C1 segment of cervical spinal cord (tissue), 14 donors: ENCODE data around the gene LRP6.
A peak's percentile ranks its signal among the peaks of the same experiment; 100 is the strongest.
"Not testable (repeated sequence)": the region's sequence is repeated elsewhere in the genome, so short reads cannot be mapped to it uniquely, and the experiment has no call there.

Source experiments
- DNase-seq, 14 donors: peaks; one replicate each; lab custom pipeline; 2025; lab: John Stamatoyannopoulos, UW

The LRP6 gene

GRCh38 chr12:12265571-12266388 lies 1.1 kb downstream of the LRP6 start:
- DNase-seq, result peak in 11 of 14 donors; percentile 15 to 61 (median 42)

DNA sequence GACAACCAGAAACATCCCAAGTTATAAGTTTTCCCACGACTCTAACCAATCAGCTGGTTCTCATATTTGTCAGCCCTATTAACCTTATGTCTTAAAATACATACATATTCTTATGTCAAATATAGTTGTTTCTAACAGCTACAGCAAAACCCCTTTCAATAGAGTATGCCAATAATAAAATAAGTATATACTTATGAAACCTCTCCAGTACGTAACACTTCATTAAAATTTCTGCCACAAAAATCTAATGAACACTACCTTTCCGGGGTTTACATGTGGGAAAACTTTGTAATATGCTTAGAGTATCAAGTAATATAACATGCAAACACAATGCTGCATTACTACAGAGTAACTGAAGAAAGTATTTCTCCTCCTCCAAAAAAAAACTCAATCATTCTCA lies 1.8 kb downstream of the LRP6 start:
- DNase-seq, result no peak

DNA sequence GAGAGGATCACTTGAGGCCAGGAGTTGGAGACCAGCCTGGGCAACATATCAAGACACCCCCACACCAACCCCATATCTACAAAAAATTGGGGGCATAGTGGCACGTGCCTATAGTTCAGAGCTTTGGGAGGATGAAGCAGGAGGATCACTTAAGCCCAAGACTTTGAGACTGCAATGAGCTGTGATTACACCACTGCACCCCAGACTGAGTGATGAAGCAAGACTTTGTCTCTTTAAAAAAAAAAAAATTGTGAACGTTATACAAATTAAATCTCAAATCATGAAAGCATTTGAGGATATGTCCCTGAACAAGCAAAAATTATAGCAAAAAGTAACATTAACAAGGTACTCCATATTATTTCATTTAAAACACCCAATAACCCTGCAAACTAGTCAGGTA lies 2.9 kb downstream of the LRP6 start:
- no peak for DNase-seq

DNA sequence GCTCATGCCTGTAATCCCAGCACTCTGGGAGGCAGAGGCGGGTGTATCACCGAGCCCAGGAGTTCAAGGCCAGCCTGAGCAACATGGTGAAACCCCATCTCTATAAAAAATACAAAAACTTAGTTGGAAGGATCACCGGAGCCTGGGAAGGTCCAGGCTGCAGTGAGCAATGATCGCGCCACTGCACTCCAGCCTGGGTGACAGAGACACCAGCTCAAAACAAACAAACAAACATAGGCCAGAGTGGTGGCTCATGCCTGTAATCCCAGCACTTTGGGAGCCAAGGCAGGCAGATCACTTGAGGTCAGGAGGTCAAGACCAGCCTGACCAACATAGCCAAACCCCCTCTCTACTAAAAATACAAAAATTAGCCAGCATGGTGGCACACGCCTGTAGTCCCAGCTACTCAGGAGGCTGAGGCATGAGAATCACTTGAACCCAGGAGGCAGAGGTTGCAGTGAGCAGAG lies 10.5 kb downstream of the LRP6 start:
- not testable (repeated sequence) for DNase-seq

DNA sequence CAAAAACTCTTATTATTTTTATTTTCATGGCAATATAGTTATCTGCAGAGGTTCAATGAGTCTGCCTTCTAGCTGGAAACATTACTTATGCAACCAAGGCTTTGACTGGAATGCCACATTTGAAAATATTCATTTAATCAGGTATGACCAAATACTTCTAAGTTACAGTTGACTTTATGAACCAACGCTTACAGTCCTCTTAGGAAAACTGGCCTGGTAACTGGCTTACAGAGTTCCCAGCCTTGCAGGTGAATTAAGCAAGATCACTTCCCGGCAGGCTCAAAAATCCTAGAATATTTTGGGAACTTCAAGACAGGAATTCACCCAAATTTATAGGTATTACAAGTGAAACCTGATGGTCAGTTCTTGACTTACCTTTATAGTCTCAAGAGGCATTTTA lies 12.3 kb downstream of the LRP6 start:
- DNase-seq, result no peak

GRCh38 chr12:12249216-12250050 lies 17.4 kb downstream of the LRP6 start:
- DNase-seq, result no peak

DNA sequence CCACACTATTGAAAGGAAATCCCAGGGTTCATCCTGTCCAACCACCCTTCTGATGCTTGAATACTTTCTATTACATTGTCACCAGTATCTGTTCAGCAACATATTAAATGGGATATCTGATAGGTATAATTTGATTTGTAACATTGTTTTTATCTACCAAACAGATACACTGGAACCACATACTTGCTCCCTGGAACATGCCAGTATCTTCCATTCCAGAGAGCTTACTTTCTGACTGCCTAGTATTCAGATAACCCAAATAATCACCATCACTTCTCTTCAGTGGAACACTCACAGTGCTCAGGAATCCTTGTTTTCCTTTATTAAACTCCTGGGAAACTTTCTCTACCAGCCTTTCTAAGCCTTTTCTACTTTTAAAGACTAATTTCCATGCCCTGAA lies 19.3 kb downstream of the LRP6 start:
- no peak for DNase-seq

GRCh38 chr12:12244341-12244740 lies 22.5 kb downstream of the LRP6 start:
- DNase-seq, result peak in 8 of 14 donors; percentile 4 to 58 (median 31)

DNA sequence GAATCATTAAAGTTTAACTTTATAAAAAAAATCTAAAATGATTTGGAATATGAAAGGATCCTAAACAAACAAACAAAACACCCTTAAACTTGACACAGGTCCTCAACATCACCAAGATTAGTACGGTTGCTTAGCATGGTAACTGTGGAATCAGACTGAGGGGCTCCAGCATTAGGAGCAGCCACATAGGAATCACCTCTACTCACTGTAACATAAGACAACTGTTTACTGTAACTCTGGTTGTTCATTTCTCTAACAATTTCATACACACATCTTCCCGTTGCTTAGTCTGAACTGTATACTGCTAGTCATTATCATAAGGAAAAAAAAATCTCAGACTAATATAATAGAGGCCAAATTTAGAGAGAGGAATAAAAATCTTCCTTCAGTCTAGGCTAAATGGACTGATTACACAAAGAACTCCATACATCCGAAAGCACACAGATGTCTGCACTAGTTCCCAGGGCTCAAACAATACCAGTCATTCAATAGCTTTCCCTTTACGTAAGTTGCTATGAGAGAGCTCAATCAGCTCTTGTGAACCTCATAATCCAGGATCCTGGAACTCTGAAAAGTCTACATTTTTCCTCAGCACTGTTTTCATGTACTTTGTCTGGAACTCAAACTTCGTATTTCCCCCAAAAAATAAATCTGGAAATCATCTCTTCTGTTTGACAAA lies 26.0 kb downstream of the LRP6 start:
- DNase-seq, result peak in 5 of 14 donors; percentile 0 to 6 (median 4)

DNA sequence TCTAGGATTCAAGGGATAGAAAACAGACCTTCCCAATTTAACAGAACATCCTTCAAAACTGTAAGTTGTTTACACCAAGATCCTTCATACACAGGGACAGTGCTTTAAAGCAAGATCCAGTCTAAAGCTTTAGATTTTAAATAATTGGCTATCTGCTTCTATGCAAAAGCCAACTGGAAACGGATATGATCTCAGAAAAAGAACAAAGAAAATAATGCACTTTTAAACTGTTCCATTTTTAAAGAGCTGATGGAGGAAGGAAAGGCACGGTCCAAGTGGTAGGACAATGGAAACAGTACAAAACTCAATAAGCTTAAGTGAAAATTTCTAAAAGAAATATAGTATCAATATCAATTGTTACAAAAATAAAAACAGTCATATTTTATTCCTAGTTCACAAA lies 27.7 kb downstream of the LRP6 start:
- no peak for DNase-seq

- DNase-seq, result no peak
Measured at GRCh38 chr12:12238605-12239004, 28.2 kb downstream of the LRP6 start.

GRCh38 chr12:12236896-12237295 lies 29.9 kb downstream of the LRP6 start:
- no peak for DNase-seq

GRCh38 chr12:12230275-12230674 lies 36.6 kb downstream of the LRP6 start:
- DNase-seq, result no peak

GRCh38 chr12:12229556-12230092 lies 37.2 kb downstream of the LRP6 start:
- no peak for DNase-seq

DNA sequence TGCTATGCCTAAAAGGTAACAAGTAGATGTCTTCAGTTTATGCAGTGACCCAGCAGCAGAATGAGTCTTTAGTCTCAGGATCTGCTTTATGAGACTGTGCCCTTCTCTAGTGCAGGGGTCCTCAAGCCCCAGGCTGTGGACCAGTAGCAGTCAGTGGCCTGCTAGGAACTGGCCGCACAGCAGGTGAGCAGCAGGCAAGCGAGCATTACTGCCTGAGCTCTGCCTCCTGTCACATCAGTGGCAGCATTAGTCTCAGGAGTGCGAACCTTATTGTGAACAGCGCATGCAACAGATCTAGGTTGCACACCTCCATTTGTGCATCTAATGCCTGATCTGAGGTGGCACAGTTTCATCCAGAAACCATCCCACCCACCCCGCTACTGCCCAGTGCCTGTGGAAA lies 38.4 kb downstream of the LRP6 start:
- DNase-seq, result no peak

DNA sequence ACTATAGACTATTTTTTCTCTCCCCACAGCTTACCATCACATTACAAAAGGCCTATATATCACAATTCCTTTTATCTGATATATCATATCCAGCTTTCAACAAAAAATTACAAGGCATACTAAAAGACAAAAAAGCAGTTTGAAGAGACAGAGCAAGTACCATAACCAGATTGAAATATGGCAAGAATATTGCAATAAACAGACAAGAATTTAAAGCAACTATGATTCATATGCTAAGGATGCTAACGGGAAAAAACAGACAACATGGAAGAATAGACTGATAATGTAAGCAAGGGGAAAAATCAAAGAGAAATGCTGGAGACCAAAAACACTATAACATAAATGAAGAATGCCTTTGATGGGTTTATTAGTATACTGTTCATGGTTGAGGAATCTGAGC lies 40.7 kb downstream of the LRP6 start:
- no peak for DNase-seq

DNA sequence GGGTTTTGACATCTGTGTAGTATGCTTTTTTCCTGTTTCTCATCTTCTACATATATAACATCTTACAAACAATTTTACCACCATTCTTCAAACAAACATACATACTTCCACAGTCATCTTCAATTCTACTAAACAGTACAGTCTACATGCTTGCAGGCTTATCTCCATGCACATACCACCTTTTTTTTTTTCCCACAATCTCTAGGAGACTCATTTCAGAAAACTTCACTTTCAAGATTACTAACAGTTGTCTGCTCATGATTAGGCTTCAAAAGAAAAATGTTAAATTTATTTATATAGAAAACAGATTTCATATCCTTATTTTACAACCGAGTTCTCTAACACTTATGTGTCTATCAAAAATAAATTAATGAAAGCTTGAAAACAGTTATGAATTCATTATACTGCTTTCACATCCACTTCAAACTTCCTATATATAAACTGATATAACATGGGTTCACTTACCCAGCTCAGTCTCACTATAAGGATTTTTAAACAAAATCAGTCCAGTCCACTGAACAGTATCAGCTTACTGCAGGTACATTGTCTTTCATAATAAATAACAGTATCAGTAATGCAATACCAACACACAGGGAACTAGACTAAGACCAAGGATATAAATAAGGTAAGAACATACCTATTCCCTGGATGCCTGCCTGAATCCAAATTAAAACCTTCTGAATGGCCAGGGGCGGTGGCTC lies 42.5 kb downstream of the LRP6 start:
- DNase-seq, result no peak

DNA sequence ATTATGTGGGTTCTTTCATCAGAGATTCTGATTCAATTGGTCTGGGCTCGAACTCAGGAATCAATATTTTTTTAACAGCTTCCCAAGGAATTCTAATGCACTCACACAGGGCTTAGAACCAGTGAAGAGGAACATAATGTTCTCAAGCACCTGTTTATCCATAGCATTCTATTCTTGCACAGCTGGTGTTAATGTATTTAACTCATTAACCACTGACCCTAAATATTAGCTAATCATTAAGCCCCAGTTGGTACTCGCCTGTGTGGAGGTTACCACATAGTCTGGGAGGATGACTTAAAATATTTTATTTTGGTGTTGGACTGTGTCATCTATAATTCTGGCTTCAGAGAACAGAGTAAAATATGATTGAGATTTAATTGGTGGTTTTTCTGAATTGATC lies 45.3 kb downstream of the LRP6 start:
- DNase-seq, result no peak

- DNase-seq, result no peak
Measured at GRCh38 chr12:12219664-12220063, 47.2 kb downstream of the LRP6 start.

- DNase-seq, result no peak
Measured at GRCh38 chr12:12217018-12217359, 49.9 kb downstream of the LRP6 start.

DNA sequence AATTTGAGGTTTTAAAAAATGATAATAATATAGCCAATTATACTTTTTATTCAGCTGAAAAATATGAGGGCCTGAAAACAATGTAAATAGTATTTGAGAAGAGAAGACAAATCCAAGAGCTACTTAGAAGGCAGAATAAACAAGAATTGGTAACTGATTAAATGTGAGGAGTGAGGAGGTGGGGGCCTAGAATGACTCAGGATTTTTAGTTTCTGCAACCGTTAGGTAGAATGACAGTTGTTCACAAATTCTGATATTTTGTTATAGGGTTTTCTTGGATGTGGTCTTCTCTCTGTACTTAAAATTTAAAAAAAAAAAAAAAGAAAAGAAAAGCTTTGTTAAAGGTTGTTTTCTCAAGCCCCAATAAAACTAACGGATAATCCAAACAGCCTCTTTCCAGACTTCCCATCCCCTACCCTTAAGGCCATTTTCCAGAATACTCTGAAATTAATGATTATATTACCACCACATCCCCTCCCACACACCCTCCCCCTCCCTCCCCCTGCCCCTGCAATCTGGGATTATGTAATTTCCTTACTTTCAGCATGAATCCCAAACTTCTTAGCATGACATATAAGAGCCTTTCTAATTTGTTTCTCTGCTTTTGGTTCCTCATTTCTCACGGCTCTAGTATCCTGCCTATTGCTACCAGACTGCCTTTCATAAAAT lies 50.4 kb downstream of the LRP6 start:
- no peak for DNase-seq
